Dermis microvascular lymphatic vessel endothelial cell (primary cell): ENCODE data around the gene TFCP2L1. TPM values are rescaled to one million over a fixed set of nuclear protein-coding genes. Genes with fewer than 3 reads are reported as not detected.
A peak's percentile ranks its signal among the peaks of the same experiment; 100 is the strongest.

Source experiments
- DNase-seq, 2 donors: peaks; one replicate each; pipeline versions ENCODE4 v3.0.0 to v3.0.0-alpha.2; 2010; ENCODE audit warnings: low read depth in 2 of 2
- total RNA-seq: library from RNA; depleted of rRNA; stranded (reverse); fragments of >200 nt; gene quantifications from 2 replicates; pipeline ENCODE4 v1.2.1, GENCODE V29; 2014

TFCP2L1 gene
- total RNA-seq, 1 donor from 2014 or later, result not detected

GRCh38 chr2:121297217-121297830, 12.3 kb upstream of the TFCP2L1 start:
- DNase-seq, result peak in 1 of 2 donors; percentile 18

GRCh38 chr2:121295911-121296650, 11.1 kb upstream of the TFCP2L1 start:
- no peak for DNase-seq

GRCh38 chr2:121294881-121295840, 10.2 kb upstream of the TFCP2L1 start:
- DNase-seq, result no peak

- no peak for DNase-seq
Measured at GRCh38 chr2:121293450-121294325, 8.7 kb upstream of the TFCP2L1 start.

- no peak for DNase-seq
Measured at GRCh38 chr2:121291251-121291580, 6.2 kb upstream of the TFCP2L1 start.

GRCh38 chr2:121289271-121289670, 4.3 kb upstream of the TFCP2L1 start:
- DNase-seq, result no peak

GRCh38 chr2:121288454-121289231, 3.6 kb upstream of the TFCP2L1 start:
- no peak for DNase-seq

- no peak for DNase-seq
Measured at GRCh38 chr2:121287956-121288355, 3.0 kb upstream of the TFCP2L1 start.

- no peak for DNase-seq
Measured at GRCh38 chr2:121287146-121287798, 2.3 kb upstream of the TFCP2L1 start.

- DNase-seq, result no peak
Measured at GRCh38 chr2:121286506-121286905, 1.5 kb upstream of the TFCP2L1 start.

- DNase-seq, result no peak
Measured at GRCh38 chr2:121285926-121286325, 924 bp upstream of the TFCP2L1 start.

- no peak for DNase-seq
Measured at GRCh38 chr2:121283670-121284462, 1.1 kb downstream of the TFCP2L1 start.

GRCh38 chr2:121282800-121283385, 2.1 kb downstream of the TFCP2L1 start:
- no peak for DNase-seq

- DNase-seq, result no peak
Measured at GRCh38 chr2:121281694-121282093, 3.3 kb downstream of the TFCP2L1 start.

GRCh38 chr2:121281107-121281506, 3.9 kb downstream of the TFCP2L1 start:
- no peak for DNase-seq

- no peak for DNase-seq
Measured at GRCh38 chr2:121279476-121280220, 5.4 kb downstream of the TFCP2L1 start.

GRCh38 chr2:121276341-121276740, 8.7 kb downstream of the TFCP2L1 start:
- no peak for DNase-seq

- no peak for DNase-seq
Measured at GRCh38 chr2:121273116-121273515, 11.9 kb downstream of the TFCP2L1 start.
